ENCODE data around the gene BAHCC1. TPM values are rescaled to one million over a fixed set of nuclear protein-coding genes. Genes with fewer than 3 reads are reported as not detected.

Gene BAHCC1
- polyA plus RNA-seq, 3 donors = 5.6 to 14.4 (median 12.9) TPM

DNA sequence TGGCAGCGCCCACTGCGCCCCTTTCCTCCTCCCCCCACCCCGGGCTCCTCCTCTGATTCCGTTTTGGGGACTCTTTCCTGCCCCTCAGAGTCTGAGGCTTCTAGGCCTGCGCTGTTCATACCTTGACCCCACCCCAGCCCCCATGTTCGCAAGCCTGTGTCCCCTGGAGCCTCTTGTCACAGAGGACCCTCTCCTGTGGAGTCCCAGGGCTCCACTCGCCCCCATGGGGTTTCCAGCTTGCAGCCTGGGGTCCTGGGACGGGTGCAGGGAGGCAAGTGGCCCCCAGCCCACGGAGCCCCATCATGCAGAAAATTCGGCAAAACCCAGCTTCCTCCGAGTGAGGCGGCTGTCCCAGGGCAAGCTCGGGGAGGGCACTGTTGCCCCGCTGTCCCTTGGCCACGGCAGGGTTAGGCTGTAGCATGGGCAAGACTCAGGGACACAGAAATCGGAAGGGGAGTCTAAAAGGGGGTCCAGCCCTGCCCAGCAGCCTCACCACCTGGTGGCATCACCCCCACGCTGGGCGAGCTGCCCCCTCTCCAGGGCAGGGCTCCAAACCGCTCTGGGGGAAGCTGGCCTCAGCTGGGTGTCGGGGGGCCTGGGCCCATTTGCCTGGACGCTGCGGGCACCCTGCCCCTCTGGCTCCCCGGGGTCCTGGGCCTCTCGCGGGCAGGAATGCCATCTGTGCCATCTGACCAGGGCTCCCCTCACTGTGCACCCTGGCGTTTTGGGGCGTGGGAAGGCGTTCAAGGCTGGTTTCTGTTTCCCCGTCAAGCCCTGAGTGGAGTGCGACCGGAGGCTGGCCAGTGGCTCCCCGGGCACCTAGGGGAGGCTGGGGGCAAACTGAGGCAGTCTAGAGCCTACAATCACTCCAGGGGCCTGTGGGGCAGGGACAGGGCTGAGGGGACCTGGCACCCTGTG, 11.5 kb upstream of the BAHCC1 start:
- WGBS, 3 donors = 90 to 93% (median 93%) methylated on average over 29 to 32 of the region's 32 CpGs
- H3K27ac ChIP-seq (ENCODE audit: low read depth, low read length) = no peak overlapping the region

DNA sequence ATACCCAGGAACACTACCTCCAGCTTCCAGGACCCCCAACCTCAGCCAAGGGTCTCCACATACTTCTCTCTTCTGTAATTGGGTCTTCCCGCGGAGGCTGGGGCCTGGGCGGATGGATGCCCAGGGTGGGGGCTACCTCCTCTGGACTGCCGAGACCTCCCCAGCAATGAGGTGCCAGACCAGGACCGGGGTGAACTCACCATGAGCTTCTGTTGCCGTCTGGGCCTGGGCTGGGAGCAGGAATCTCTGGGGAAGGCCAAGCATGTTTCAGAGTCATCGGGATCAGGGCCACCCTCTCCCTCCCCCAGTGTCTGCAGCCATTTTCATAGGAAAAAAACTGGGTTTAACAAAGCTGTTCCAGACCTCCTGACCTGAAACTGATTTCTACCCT, 10.3 kb upstream of the BAHCC1 start:
- WGBS, 3 donors = 89 to 97% (median 89%) methylated on average over 7 of the region's 7 CpGs
- no peak overlapping the region for H3K27ac ChIP-seq (ENCODE audit: low read depth, low read length)

DNA sequence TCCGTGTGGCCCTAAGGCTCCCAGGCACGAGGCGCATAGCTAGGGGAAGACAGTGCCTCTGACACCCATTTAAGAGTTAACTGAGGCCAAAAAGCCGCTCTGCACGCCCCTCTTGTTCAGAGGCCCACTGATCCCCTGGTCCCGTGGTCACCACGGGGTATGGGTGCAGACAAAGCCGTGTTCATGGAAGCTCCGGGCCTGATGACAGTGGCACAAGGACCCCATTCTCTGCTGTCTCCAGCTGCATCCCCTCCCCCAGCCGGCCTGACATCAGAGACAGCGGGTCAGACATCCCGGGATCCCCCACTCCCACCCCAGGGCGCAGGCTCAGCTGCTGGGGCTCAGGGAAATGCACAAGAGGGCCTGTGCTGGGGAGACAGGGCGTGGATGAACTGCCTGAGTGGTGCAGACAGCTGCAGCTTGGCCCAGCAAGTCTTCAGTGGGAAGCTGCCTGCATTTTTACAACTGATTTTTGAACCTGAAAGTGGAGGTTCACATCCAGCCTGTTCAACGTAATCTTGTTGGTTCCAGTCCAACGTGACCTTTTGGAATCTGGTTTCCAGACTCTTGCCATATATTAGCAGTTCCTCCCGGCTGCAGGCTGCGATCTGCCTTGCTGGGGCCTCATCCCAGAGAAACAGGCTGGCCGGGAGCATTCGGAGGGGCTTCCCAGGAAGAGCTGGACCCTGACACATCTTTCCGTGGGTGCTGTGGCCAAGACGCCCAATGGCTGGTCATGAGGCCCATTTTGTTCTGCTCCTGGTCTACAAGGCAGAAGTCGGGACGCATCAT, 9.7 kb upstream of the BAHCC1 start:
- H3K27ac ChIP-seq (ENCODE audit: low read depth, low read length) = no peak overlapping the region
- WGBS, 3 donors = 79 to 85% (median 82%) methylated on average over 24 of the region's 24 CpGs

DNA sequence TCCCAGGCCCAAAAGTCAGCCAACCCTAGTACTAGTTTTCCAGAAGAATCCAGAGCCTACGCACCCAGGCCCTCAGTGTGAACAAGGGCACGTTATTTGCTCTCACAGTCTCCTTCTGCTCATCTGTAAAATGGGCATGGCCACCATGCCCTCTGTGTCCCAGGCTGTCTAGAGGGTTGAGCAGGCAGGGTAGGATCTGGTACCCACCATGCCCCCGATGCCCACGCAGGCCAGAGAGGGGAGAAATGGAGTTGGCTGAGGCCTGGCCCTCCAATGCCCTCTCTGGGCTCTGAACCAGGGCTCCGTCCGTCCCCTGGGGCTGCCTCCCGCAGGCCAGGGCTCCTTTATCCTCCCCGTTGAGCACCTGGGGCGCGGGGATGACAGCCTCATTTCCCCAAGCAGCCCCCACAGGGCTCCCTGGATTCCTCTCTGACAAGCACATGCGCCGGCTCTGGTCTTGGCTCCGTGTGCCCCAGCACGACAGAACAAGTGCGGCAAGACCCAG, 9.1 kb upstream of the BAHCC1 start:
- WGBS, 3 donors = 35 to 44% (median 41%) methylated on average over 13 to 15 of the region's 15 CpGs
- H3K27ac ChIP-seq (ENCODE audit: low read depth, low read length) = peak overlapping the region; percentile 86

DNA sequence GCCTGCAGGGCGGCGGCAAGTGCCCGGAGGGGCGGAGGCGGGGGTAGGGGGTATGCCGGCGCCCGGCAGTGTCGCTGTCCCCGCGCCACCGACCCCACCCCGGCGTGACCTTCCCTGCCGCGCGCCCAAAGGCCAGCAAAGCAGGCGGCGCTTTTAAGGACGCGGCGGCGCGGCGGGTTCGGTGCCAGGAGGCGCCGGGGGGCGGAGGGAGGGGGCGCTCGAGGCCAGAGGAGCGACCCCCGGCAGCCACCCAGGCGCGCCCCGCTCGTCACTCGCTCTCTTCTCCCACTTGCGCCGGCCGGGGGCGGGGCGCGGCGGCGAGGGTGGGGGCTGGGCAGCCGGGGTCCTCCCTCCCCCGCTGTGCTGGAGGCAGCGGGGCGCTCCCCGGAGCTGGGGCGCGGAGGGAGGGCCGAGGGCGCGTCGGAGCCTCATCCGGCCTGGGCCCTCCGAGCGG, 8.6 kb upstream of the BAHCC1 start:
- 0 to 1% (median 1%) methylated on average over 19 to 55 of the region's 60 CpGs for WGBS, 3 donors
- peak overlapping the region; percentile 86 for H3K27ac ChIP-seq (ENCODE audit: low read depth, low read length)

DNA sequence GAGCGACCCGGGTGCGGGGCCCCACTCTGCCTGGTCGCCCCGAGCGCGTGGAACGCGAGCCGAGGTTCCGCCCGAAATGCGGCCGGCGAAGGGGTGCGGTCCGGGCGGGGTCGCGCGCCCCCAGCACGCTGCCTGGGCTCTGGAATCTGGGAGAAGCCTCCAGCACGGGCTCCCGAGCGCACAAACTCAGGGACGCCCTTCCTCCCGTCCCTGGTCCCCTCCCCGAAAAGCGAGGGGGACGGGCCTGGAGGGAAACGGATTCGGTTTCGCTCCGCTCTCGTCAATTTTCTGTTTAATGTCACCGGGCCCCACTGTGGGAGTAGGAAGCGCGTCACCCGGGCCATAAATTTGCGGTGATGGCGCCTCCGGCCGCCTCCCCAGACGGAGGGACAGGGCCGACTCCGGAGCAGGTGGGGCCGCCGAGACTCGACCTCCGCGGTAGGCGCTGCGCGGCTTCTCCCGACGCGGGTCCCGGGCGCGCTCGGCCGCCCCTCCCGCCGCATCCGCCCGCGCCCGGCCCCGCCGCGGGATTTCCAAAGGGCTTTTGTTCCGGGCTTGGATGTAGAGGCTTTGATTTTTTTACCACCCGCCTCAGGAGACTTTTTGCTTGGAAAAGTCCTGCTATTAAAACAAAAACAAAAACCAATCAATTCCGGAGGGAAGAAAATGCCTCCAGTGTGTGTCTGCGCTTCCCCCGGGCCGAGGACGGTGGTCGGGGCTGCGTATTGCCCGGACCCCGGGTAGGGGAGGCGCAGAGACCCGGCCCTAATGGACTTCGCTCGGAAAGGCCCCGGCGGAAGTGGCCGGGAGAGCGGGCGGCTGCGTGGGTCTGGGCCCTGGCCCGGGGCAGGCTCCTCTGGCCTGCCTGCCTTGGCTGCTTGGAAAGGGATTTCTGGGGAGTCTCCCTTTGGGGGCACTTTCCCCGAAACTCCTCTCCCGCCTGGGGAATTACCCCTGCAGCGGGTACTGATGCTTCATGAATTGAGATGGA, 7.9 kb upstream of the BAHCC1 start:
- peak overlapping the region; percentile 86 for H3K27ac ChIP-seq (ENCODE audit: low read depth, low read length)
- 6 to 11% (median 8%) methylated on average over 70 to 96 of the region's 96 CpGs for WGBS, 3 donors

DNA sequence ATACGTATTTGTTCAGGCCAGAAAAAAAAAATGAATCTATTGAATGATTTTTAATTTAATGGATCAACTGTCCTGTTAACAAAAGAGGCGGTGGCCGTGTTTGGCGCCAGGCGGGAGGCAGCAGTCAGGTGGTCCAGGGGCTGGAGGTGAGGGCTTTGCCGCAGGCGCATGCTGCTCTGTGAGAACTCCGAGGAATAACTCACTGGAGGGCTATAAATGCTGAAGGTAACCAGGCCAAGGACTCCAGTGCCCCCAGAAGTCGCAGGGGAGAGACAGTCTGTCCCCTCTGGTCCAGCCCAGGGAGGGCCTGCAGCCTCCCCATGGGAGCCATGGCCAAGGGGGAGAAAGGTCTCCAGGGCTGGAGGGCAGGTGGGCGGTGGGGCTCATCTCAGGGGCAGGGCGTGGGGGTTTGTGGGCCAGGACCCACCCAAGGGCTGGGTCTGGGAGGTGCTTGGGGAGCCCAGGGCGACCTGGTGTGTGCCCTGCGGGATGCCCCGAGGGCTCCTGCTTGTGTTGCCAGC, 7.1 kb upstream of the BAHCC1 start:
- no peak overlapping the region for H3K27ac ChIP-seq (ENCODE audit: low read depth, low read length)

DNA sequence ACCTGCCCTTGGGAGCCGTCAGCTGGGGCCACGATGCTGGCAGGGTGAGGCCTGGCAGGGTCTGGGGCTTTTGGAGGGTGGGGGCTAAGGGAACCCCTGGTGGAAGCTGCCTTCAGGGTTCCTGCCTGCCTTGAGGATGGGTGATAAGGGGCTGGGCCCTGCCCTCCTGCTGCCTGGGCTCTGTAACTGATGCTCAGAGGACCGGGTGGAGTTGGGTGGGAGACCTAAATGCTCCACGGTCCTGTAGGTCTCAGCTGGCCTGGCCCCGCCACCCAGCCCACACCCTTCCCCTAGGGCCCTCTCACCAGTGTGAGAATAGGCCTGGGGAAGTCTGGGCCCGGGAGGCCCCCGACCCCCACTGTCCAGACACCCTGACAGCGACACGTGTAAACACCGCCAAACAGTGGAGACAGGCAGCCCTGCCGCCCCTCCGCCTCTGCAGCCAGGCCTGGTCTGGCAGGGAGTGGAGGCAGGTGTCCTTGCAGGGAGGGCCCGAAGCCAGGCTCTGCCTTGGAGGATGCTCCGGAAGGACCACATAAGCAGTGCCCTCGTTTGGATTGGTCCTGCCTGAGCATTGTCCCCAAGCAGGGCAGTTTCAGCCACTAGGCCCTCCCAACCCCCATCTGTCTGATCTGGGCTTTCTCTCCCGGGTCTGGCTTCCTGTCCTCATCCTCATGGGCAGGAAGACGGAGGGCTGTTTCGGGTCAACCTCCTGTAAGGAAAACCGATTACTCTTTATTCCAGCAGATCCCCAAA, 6.5 kb upstream of the BAHCC1 start:
- H3K27ac ChIP-seq (ENCODE audit: low read depth, low read length) = no peak overlapping the region
- WGBS, 3 donors = 48 to 52% (median 52%) methylated on average over 19 of the region's 19 CpGs

More for the DNA sequence above, 7.1 kb upstream of the BAHCC1 start:
- WGBS, 3 donors = 67 to 80% (median 77%) methylated on average over 12 to 14 of the region's 14 CpGs

DNA sequence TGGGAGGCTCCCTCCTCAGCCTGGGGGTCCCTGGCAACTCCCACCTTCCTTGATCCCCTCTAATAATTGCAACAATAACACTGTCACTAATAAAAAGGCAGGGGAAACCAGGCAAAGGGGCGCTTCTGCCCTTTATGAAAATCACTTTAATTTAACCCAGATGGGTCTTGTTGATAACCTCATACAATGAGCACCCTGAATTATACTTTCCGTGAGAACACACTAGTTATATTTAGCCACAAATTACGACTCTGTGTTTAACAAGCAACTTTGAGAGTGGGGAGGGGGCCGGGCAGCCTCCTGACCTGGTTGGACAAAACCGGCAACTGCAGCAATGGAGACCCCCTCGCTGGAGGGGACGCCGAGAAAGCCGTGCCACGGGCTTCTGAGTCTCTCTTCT, 5.7 kb upstream of the BAHCC1 start:
- peak overlapping the region; percentile 48 for H3K27ac ChIP-seq (ENCODE audit: low read depth, low read length)
- WGBS, 3 donors = 64 to 80% (median 70%) methylated on average over 10 of the region's 10 CpGs

DNA sequence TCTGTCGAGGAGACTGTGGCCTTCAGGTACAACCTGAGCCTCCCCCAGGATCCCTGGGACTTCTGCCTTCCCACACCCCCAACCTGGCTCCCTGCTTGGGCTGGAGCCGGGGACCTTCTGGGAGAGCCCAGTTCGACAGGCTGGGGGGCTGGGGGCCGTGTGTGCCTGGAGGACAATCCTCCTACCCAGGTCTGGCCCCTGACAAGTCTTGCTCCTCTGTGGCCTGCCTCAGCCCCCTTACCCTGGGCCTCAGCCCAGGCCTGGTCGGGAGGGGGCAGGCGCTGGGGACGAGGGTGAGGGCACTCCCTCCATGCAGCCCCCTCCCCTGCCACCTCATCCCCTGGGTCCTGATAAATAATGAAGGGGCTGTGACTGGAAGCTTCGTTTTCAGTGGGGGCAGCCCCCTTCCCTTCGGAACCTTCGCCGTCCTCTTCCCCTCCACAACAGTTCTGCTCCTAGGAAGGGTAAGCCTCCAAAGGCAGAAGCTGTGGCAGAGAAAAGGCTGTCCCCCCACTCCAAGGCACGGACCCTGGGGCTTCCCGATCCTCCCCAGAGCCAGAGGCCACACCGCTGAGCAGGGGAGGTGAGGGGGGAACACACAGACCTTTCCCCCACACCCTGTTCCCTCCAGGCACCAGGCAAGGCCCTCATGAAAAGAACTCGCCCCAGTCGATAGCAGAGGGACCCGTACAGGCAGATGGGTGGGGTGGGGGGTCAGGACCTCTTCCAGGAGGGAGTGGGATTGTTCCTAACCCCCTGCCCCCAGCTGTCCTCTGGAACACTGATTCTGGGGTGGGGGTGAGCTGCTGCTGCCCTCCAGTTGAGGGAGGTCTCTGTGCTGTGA, 5.0 kb upstream of the BAHCC1 start:
- H3K27ac ChIP-seq (ENCODE audit: low read depth, low read length) = peak overlapping the region; percentile 48
- 78 to 82% (median 81%) methylated on average over 17 of the region's 17 CpGs for WGBS, 3 donors

DNA sequence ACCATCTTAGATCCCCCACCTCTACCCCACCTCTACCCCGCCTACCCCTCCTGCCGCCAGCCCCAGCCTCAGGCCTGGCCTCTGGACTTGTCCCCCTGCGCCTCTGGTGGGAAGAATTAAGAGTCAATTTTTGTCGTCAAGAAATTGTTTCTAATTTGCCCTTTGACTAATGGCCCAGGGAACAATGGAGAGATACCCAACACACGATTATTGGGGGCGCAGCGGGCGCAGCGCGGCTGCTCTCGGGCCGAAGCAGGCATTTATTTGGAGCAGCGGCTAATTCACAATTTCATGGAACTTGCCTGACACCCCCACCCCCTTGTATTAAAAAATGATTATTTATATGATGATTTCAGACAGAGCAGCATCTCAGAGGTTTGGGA, 4.4 kb upstream of the BAHCC1 start:
- H3K27ac ChIP-seq (ENCODE audit: low read depth, low read length) = no peak overlapping the region
- 92 to 94% (median 94%) methylated on average over 13 of the region's 13 CpGs for WGBS, 3 donors

DNA sequence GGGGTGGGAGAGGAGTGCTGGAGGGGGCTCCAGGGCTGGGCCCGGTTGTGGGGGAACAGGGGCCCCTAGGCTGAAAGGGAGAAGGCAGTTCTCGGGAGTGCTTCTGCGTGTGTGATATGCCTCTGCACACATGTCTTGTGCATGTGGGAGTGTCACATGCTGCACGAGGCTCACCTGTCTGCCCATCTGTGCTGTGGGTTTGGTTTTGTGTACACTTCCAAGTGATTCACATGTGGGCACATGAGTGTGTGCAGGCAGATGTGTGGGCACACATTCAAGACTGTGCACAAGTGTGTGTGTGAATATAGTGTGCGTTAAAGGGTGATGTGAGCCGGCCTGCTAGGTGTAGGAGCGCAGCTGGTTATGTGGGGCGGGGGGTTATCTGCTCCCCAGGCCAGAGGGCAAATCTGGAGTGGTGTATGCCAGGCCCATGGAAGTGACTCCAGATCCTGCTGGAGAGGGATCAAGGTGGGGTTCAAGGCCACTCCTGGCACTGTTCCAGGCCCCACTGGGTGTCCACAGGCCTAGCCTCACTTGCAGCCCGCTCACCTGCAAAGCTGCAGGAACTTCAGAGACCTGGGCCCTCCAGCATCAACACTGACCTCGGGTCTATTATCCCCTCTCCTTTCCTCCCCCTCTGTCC, 3.8 kb upstream of the BAHCC1 start:
- 65 to 85% (median 84%) methylated on average over 10 of the region's 10 CpGs for WGBS, 3 donors
- peak overlapping the region; percentile 19 for H3K27ac ChIP-seq (ENCODE audit: low read depth, low read length)

DNA sequence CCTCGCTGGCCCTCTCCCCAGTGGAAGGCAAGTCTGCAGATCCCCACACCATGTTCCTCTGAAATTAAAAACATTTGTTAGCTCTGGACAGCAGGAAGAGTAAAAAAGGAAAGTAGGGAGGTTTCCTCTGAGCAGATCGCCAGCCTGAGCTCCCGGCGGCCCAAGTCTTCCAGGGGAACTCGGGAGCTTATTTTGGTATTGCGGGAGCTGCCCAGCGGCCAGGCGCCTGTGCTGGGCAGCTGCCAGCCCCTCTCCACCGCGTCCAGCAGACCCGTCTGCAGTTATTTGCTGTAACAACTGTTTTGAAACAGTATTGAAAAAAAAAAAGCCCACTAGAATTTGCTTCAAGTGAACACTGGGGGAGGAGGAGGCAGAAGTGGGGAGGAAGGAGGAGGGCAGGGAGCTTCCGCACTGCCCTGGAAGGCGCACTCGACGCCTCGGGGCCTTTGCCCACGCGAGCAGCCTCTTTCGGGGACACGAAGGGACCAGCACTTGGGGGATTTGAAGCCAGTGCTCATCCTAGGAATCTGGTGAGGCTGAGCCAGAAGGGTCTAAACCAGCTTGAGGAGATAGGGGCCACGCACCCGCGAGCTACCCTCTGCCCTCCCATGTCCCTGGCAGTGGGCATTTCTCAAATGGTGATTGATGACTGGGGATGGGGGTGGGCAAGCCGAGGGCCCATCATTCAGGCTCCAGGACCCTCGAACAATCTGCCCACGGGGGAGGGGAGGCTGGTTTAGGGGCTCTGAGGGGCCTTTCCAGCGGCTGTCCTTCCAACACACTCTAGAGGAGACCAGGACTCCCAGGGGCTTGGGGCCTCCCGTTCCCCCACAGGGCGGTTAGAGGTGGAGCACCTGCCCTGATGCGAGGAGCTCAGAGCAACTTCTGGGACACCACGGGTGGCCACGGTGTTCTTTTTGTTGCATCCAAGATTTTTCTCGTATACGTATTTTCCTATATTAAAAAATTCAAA, 3.0 kb upstream of the BAHCC1 start:
- H3K27ac ChIP-seq (ENCODE audit: low read depth, low read length) = peak overlapping the region; percentile 65
- 17 to 30% (median 21%) methylated on average over 34 of the region's 34 CpGs for WGBS, 3 donors

DNA sequence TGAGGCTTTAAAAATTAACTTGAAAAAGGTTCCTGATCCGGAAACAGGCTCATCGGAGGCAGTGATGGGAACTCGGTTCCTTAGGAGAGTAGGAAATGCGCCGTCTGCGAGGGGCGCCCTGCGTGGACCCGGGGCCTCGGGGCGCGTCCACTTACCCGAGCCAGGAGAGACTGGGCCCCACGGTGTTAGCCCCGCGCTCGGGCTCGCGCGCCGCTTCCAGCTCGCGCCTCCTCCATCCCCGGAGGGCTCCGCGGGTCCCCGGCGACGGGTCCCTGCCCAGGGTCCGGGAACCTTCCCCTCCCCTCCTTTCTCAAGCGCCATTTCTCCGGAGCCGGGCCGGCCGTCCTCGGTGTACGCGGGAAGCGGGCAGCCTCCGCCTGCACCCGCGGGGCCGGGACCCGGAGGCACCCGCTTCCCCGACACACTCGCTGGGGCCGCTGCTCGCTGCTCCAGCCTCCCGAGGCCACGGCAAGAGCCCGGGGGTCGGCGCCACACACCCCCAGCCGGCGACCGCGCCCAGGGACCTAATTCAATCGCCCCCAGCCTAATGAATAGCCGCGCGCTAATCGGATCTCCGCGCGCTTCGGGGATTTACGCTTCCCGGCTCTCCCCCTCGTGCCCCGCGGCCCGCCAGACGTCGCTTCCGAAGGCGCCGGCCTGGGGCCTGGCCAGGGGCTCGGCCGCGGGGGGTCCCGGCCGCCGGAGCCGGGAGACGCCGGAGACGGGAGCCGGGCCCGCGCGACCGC, 2.2 kb upstream of the BAHCC1 start:
- WGBS, 3 donors = 1 to 3% (median 1%) methylated on average over 76 to 93 of the region's 93 CpGs
- H3K27ac ChIP-seq (ENCODE audit: low read depth, low read length) = peak overlapping the region; percentile 65
